HCT116 (cell line): ENCODE results near the gene TMEM212.

Experiments
- CTCF ChIP-seq, 3 experiments: fragments of 200-600 bp in 1 of 3; sonication (generic) in 1 of 3; IDR thresholded peaks in 2 of 3; conservative IDR thresholded peaks in 1 of 3; 2 replicates each; pipeline ENCODE4 v1.5.1; 2012 to 2017; ENCODE audit warnings: low read depth in 2 of 3, low read length in 2 of 3, antibody characterized with exemption in 1 of 3, borderline replicate concordance in 1 of 3, control low read depth in 1 of 3, mild to moderate bottlenecking in 1 of 3, mixed read lengths in 1 of 3, mixed run types in 1 of 3, moderate library complexity in 1 of 3; ENCODE audit not compliant: insufficient read depth in 1 of 3
- EZH2 ChIP-seq: fragments of 200-600 bp; sonication (generic); IDR thresholded peaks from 2 replicates; pipeline ENCODE4 v1.6.1; 2017; ENCODE audit warnings: antibody characterized with exemption, mixed run types
- EZH2phosphoT487 ChIP-seq: fragments of 200-600 bp; IDR thresholded peaks from 2 replicates; pipeline ENCODE4 v1.6.1; 2018; ENCODE audit warnings: antibody characterized with exemption, borderline replicate concordance
- POLR2A ChIP-seq: IDR thresholded peaks from 2 replicates; pipeline ENCODE4 v1.7.0; 2011; ENCODE audit warnings: borderline replicate concordance; ENCODE audit not compliant: insufficient read depth, insufficient read length; ENCODE audit errors: extremely low read depth
- POLR2AphosphoS5 ChIP-seq: IDR thresholded peaks from 2 replicates; pipeline ENCODE4 v1.6.1; 2011; ENCODE audit warnings: mild to moderate bottlenecking, low read depth, low read length, moderate library complexity
- SIN3A ChIP-seq: IDR thresholded peaks from 2 replicates; pipeline ENCODE4 v1.6.1; 2012; ENCODE audit warnings: low read depth

GRCh38 chr3:171892457-171892856 lies 49.3 kb downstream of the TMEM212 start:
- no peak for TF ChIP-seq SIN3A
- TF ChIP-seq CTCF (IDR thresholded peaks at IDR 0.05 in 2 of 3, conservative IDR thresholded peaks at IDR 0.05 in 1 of 3; ENCODE audit: borderline replicate concordance in 1 of 3, insufficient read depth in 1 of 3, low read depth in 2 of 3, low read length in 2 of 3): no peak
- TF ChIP-seq POLR2A: no peak
- no peak for TF ChIP-seq EZH2phosphoT487
- TF ChIP-seq EZH2: no peak
- TF ChIP-seq POLR2AphosphoS5: no peak
